HEK293 (cell line): ENCODE measurements around the gene TWIST2.

Experiments used
- CTCF ChIA-PET: fragments of 350-600 bp; formaldehyde crosslinking; extraction: SDS; loops from one replicate; lab custom pipeline; 2021; ENCODE audit warnings: antibody characterized with exemption; lab: Yijun Ruan, JAX
- POLR2A ChIA-PET: fragments of 300-600 bp; formaldehyde crosslinking; extraction: SDS; loops from one replicate; lab custom pipeline; 2020; ENCODE audit warnings: antibody characterized with exemption, inconsistent platforms; lab: Yijun Ruan, JAX
- H3K27ac ChIP-seq: fragments of 200-500 bp; sonication (Bioruptor generic); 2 replicates; pipeline ENCODE4 v1.5.1; 2014; ENCODE audit warnings: low read depth, low read length, control low read depth, inconsistent platforms; ENCODE audit errors: extremely low read depth
- H3K36me3 ChIP-seq, 2 experiments: fragments of 200-500 bp in 1 of 2; sonication (Bioruptor generic) in 1 of 2; 1 replicate in 1 of 2; 2 replicates in 1 of 2; pipeline ENCODE4 v1.5.1; 2014 to 2017; ENCODE audit warnings: inconsistent platforms in 2 of 2, low read length in 2 of 2; ENCODE audit not compliant: control insufficient read depth in 2 of 2, insufficient read depth in 1 of 2
- H3K4me1 ChIP-seq: fragments of 200-500 bp; sonication (Bioruptor generic); 2 replicates; pipeline ENCODE4 v1.5.1; 2014; ENCODE audit warnings: mild to moderate bottlenecking, low read length, inconsistent platforms; ENCODE audit not compliant: control insufficient read depth, insufficient read depth
- H3K4me3 ChIP-seq: 2 replicates; pipeline ENCODE4 v1.5.1; 2011; ENCODE audit warnings: low read depth, mild to moderate bottlenecking, control low read depth, low read length, moderate library complexity
- H3K9me3 ChIP-seq: fragments of 200-500 bp; sonication (Bioruptor generic); 2 replicates; pipeline ENCODE4 v1.5.1; 2014; ENCODE audit warnings: low read depth, low read length, inconsistent platforms; ENCODE audit not compliant: control insufficient read depth, insufficient read depth
- GFI1B ChIP-seq: fragments of 450-650 bp; formaldehyde crosslinking; IDR thresholded peaks from 2 replicates; pipeline ENCODE4 v1.5.1; 2016; ENCODE audit warnings: missing biosample characterization, missing genetic modification characterization
- INSM2 ChIP-seq: fragments of 450-650 bp; formaldehyde crosslinking; IDR thresholded peaks from 2 replicates; pipeline ENCODE4 v1.5.1; 2016; ENCODE audit warnings: missing biosample characterization, missing genetic modification characterization
- KLF7 ChIP-seq: fragments of 450-650 bp; formaldehyde crosslinking; IDR thresholded peaks from 2 replicates; pipeline ENCODE4 v1.5.1; 2016; ENCODE audit warnings: missing biosample characterization, missing genetic modification characterization, borderline replicate concordance
- SCRT1 ChIP-seq: fragments of 450-650 bp; formaldehyde crosslinking; IDR thresholded peaks from 2 replicates; pipeline ENCODE4 v1.5.1; 2016; ENCODE audit warnings: missing biosample characterization, missing genetic modification characterization, borderline replicate concordance
- SETDB1 ChIP-seq: IDR thresholded peaks from one replicate; pipeline ENCODE4 v1.6.1; 2017; ENCODE audit warnings: mild to moderate bottlenecking, low read length, moderate library complexity, mixed read lengths; ENCODE audit not compliant: insufficient read length
- ZFP37 ChIP-seq: fragments of 450-650 bp; formaldehyde crosslinking; IDR thresholded peaks from 2 replicates; pipeline ENCODE4 v1.5.1; 2016; ENCODE audit warnings: missing biosample characterization, missing genetic modification characterization
- ZNF132 ChIP-seq: fragments of 450-650 bp; formaldehyde crosslinking; IDR thresholded peaks from 2 replicates; pipeline ENCODE4 v1.5.1; 2017; ENCODE audit warnings: missing biosample characterization, missing genetic modification characterization, borderline replicate concordance
- ZNF140 ChIP-seq: fragments of 450-650 bp; formaldehyde crosslinking; IDR thresholded peaks from 2 replicates; pipeline ENCODE4 v1.5.1; 2016; ENCODE audit warnings: missing biosample characterization, missing genetic modification characterization
- ZNF184 ChIP-seq: fragments of 450-650 bp; IDR thresholded peaks from 2 replicates; pipeline ENCODE4 v1.5.1; 2018; ENCODE audit warnings: missing biosample characterization, mild to moderate bottlenecking, missing genetic modification characterization
- ZNF311 ChIP-seq: fragments of 450-650 bp; formaldehyde crosslinking; IDR thresholded peaks from 2 replicates; pipeline ENCODE4 v1.5.1; 2017; ENCODE audit warnings: missing biosample characterization, missing genetic modification characterization, borderline replicate concordance
- ZNF473 ChIP-seq: fragments of 450-650 bp; formaldehyde crosslinking; IDR thresholded peaks from 2 replicates; pipeline ENCODE4 v1.5.1; 2017; ENCODE audit warnings: missing biosample characterization, missing genetic modification characterization
- ZNF510 ChIP-seq: fragments of 450-650 bp; formaldehyde crosslinking; IDR thresholded peaks from 2 replicates; pipeline ENCODE4 v1.5.1; 2018; ENCODE audit warnings: mild to moderate bottlenecking, missing genetic modification characterization, missing biosample characterization; ENCODE audit not compliant: insufficient replicate concordance
- ZNF544 ChIP-seq: fragments of 450-650 bp; formaldehyde crosslinking; IDR thresholded peaks from 2 replicates; pipeline ENCODE4 v1.5.0; 2017; ENCODE audit warnings: missing biosample characterization, missing genetic modification characterization
- ZNF548 ChIP-seq: fragments of 450-650 bp; formaldehyde crosslinking; IDR thresholded peaks from 2 replicates; pipeline ENCODE4 v1.5.1; 2016; ENCODE audit warnings: missing biosample characterization, missing genetic modification characterization
- ZNF558 ChIP-seq: fragments of 450-650 bp; formaldehyde crosslinking; IDR thresholded peaks from 2 replicates; pipeline ENCODE4 v1.5.1; 2016; ENCODE audit warnings: missing biosample characterization, missing genetic modification characterization
- ZNF626 ChIP-seq: fragments of 450-650 bp; sonication (Bioruptor Pico); formaldehyde crosslinking; IDR thresholded peaks from 2 replicates; pipeline ENCODE4 v1.5.1; 2018; ENCODE audit warnings: missing biosample characterization, missing genetic modification characterization, inconsistent platforms
- ZXDB ChIP-seq: fragments of 450-650 bp; formaldehyde crosslinking; IDR thresholded peaks from 2 replicates; pipeline ENCODE4 v1.5.1; 2016; ENCODE audit warnings: missing biosample characterization, missing genetic modification characterization
- TF ChIP-seq, protein P1 (sequence below): fragments of 450-650 bp; formaldehyde crosslinking; IDR thresholded peaks from 2 replicates; pipeline ENCODE4 v1.5.1; 2016; ENCODE audit warnings: missing biosample characterization, missing genetic modification characterization
- TF ChIP-seq, protein P2 (sequence below): fragments of 450-650 bp; formaldehyde crosslinking; IDR thresholded peaks from 2 replicates; pipeline ENCODE4 v1.5.1; 2016; ENCODE audit warnings: missing biosample characterization, missing genetic modification characterization

TWIST2 gene

GRCh38 chr2:238890131-238890530, 42.2 kb downstream of the TWIST2 start:
- Histone ChIP-seq H3K4me3 (no peak overlapping the region), H3K27ac (no peak overlapping the region), H3K36me3 (no peaks in the 10 kb centered on the region), H3K4me1 (no peaks in the 10 kb centered on the region)
- CTCF ChIA-PET = no interaction called here
- no peak for TF ChIP-seq ZNF558
- TF ChIP-seq ZNF626 (tag by site-specific recombination) = no peak
- TF ChIP-seq ZXDB (tag by site-specific recombination) = no peak
- no peak for TF ChIP-seq ZNF311 (tag by site-specific recombination)
- TF ChIP-seq SETDB1 = no peak
- TF ChIP-seq ZNF544 (tag by site-specific recombination) = no peak
- TF ChIP-seq ZNF473 (tag by site-specific recombination) = no peak
- no peak for TF ChIP-seq ZNF140 (tag by site-specific recombination)
- TF ChIP-seq, protein P1, sequence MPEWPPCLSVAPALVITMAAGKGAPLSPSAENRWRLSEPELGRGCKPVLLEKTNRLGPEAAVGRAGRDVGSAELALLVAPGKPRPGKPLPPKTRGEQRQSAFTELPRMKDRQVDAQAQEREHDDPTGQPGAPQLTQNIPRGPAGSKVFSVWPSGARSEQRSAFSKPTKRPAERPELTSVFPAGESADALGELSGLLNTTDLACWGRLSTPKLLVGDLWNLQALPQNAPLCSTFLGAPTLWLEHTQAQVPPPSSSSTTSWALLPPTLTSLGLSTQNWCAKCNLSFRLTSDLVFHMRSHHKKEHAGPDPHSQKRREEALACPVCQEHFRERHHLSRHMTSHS (tag by site-specific recombination) = no peak
- TF ChIP-seq, protein P2, sequence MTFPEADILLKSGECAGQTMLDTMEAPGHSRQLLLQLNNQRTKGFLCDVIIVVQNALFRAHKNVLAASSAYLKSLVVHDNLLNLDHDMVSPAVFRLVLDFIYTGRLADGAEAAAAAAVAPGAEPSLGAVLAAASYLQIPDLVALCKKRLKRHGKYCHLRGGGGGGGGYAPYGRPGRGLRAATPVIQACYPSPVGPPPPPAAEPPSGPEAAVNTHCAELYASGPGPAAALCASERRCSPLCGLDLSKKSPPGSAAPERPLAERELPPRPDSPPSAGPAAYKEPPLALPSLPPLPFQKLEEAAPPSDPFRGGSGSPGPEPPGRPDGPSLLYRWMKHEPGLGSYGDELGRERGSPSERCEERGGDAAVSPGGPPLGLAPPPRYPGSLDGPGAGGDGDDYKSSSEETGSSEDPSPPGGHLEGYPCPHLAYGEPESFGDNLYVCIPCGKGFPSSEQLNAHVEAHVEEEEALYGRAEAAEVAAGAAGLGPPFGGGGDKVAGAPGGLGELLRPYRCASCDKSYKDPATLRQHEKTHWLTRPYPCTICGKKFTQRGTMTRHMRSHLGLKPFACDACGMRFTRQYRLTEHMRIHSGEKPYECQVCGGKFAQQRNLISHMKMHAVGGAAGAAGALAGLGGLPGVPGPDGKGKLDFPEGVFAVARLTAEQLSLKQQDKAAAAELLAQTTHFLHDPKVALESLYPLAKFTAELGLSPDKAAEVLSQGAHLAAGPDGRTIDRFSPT (tag by site-specific recombination) = no peak
- TF ChIP-seq ZFP37 (tag by site-specific recombination) = no peak
- no peak for TF ChIP-seq ZNF548 (tag by site-specific recombination)
- TF ChIP-seq KLF7 (tag by site-specific recombination) = no peak
- TF ChIP-seq INSM2 = no peak
- TF ChIP-seq, all 188 proteins: peak for 0
- POLR2A ChIA-PET = no interaction called here
- no peaks in the 10 kb centered on the region for H3K9me3 ChIP-seq

DNA sequence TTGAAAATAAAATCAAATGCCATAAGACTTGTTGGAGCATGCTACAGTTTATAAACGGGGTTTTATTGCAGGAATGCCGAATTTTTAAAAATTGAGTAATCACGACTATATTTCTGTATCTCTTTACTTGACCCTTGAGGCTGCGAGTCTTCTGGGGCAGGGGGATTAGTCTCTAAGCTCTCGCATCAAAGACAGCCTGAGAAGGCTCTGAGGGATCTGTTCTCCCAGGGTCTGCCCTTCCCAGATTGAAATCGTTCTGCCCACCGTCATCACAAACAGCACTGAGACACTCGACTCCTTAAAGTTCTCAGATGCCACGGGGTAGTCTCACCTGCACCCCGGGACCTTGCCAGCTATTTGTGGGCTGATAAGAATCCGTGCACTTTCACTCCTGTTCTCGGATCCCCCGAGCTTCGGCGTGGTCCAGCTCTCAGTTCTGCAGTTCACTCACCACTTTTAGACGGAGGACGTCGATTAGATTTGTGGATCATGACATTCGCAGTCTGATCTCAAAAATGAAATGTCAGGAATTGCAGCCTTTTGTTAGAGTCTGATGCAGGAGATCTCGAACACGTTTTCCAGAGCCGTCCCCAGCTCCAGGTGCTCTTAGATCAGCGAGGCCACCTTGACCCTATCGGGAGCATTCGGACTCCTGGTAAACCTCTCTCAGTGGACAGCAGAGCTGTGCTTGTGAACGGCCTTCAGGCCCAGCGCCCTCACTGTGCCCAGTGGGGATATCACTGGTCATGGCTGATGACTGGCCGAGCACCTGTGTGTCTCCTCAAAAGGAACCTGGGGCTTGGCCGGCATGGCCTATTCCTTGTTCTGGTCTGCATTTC, 43.0 kb downstream of the TWIST2 start:
- Histone ChIP-seq H3K36me3 (no peaks in the 10 kb centered on the region), H3K4me3 (no peak overlapping the region), H3K27ac (no peak overlapping the region), H3K9me3 (no peaks in the 10 kb centered on the region), H3K4me1 (no peaks in the 10 kb centered on the region)
- ChIA-PET CTCF (no interaction called here), POLR2A (no interaction called here)
- no peak for TF ChIP-seq ZNF510
- no peak for TF ChIP-seq ZNF184 (tag by site-specific recombination)
- TF ChIP-seq GFI1B (tag by site-specific recombination) = no peak
- no peak for TF ChIP-seq SCRT1 (tag by site-specific recombination)
- no peak for TF ChIP-seq ZNF132 (tag by site-specific recombination)
